NCI-H2081 treated with DMSO at 0.1 percent for 48 hours (cell line): Measurements from ENCODE around the gene CDK10.
"Not testable (repeated sequence)": the region's sequence is repeated elsewhere in the genome, so short reads cannot be mapped to it uniquely, and the experiment has no call there.

Source experiments
- DNase-seq: peaks from one replicate; lab custom pipeline; 2025; lab: John Stamatoyannopoulos, UW

Gene CDK10, protein sequence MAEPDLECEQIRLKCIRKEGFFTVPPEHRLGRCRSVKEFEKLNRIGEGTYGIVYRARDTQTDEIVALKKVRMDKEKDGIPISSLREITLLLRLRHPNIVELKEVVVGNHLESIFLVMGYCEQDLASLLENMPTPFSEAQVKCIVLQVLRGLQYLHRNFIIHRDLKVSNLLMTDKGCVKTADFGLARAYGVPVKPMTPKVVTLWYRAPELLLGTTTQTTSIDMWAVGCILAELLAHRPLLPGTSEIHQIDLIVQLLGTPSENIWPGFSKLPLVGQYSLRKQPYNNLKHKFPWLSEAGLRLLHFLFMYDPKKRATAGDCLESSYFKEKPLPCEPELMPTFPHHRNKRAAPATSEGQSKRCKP

GRCh38 chr16:89686520-89687091, at the start of gene CDK10:
Gene CDK10 (plus strand): TSS chr16:89686689. CDS start chr16:89686711, 22 bp downstream.
- DNase-seq, result no peak

DNA sequence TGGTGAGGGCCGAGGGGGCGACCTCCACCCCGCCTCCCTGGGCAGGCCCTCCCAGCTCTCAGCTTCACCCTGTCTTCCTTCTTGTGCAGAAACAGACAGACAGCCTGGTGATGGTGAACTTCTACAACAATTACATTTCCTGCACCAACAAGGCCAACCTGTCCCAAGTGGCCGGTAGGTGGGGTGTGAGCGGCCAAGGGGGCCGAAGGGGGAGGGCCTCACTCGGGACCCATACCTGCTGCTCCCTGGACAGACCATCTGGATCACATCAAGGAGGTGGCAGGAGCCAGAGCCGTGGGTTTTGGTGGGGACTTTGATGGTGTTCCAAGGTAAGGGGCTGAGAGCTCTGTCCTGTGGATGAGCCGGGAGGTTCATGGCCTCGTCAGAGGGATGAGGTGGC, 49.1 kb upstream of the CDK10 start:
- DNase-seq, result no peak

- DNase-seq, result no peak
Observed at GRCh38 chr16:89638455-89638854, 48.0 kb upstream of the CDK10 start.

DNA sequence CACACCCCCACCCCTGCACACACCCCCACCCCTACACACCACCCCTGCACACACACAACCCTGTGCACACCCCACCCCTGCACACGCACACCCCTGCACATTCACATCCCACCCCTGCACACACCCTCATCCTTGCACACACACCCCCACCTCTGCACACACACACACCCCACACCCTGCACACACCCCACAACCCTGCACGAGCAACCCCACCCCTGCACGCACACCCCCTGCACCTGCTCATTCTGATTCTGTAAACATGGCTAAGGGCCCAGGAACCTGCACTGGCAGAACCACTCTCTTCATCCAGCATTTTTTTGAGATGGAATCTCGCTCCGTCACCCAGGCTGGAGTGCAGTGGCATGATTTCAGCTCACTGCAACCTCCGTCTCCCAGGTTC, 47.1 kb upstream of the CDK10 start:
- no peak for DNase-seq

GRCh38 chr16:89641458-89642119, 44.9 kb upstream of the CDK10 start:
- no peak for DNase-seq

DNA sequence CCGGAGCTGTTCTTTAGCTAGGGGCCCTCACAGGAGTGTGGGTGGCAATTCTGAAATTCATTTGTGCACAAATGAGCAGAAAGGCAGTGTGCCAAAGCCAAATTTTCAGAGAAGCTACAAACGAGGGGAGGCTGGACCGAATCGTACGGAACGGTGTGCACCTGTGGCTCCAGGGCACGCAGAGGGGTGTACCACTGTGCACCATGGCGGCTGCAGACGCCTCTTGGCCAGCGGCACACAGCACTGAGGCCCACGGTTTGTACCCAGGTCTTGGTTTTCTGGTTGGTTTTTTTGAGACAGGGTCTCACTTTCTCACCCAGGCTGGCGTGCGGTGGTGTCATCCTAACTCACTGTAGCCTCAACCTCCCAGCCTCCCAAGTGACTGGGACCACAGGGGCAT, 43.9 kb upstream of the CDK10 start:
- no peak for DNase-seq

DNA sequence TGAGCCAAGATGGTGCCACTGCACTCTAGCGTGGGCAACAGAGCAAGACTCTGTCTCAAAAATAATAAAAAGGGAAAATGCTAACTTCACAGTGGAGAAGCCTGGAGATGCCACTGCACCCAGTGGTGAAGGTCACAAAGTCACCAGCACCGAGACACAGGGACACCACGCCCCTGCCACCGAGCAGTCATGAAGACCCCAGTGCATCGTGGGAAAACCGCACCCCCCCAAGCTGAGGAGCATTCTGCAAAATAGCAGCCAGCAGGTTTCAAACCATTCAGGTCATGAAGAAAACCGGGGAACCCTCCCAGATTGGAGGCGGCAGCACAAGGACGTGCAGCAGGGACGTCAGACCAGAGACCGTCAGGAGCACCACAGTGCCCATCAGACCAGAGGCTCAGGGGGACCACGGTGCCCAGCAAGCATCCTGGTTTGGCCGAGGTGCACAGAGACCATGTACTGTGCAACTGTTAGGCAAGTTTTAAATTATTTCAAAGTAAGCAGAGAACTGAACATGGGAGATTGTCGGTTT, 42.7 kb upstream of the CDK10 start:
- DNase-seq, result no peak

DNA sequence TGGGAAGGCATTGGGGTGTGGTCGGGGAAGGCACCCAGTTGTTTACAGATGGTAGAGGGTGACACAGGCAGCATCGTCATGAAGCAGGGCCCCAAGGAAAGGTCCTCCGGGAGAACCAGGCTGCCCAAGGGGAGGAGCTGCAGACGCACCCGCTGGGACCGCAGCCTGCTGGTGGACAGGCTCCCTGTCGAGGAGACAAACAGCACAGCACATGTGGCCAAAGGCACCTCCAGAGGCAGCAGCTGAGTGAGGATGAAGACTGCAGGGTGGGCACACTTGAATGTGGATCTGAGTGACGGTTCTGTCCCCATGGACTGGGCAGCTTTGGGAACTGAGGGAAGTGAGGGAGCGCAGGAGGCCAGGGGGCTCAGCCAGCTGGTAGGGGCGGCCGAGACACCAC, 41.4 kb upstream of the CDK10 start:
- DNase-seq, result no peak

DNA sequence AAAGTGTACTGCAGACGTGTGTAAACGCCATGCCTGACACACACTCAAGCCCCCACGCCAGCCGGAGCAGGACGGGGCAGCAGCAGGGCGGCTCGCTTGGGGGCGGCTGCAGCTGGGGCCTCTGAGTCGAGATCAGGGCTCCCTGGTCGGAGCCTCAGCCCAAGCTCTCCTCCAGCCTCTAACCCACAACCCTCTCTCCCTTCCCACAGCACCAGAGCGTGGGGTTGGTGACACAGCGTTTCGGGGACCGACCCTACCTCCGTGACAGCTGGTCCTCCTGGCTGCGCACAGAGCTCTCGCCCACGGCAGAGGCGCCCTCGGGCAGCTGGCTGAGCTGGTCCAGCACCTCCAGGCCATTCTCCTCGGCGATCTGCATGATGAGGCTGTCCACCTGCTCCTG, 40.2 kb upstream of the CDK10 start:
- no peak for DNase-seq

- no peak for DNase-seq
Observed at GRCh38 chr16:89646906-89647305, 39.6 kb upstream of the CDK10 start.

DNA sequence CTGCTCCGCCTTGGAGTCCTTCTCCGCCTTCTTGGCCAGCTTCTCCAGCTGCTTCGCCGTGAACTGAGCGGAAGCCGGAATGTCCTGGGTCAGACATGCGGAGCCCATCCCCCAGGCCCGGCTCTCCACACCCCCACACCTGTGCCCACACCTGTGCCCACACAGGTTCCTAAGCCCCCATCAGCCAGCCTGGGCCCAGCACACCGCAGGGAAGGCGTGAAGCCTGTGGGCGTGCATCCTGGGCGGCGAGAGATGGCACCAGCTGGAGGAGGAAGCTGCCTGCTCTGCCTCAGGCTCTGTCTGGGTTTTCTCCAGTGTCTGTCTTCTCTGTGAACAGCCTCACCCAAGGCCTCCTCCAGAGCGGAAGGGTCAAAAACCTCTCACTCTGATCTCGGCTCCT, 34.9 kb upstream of the CDK10 start:
- DNase-seq, result no peak

- DNase-seq, result no peak
Observed at GRCh38 chr16:89653656-89654295, 32.7 kb upstream of the CDK10 start.

- no peak for DNase-seq
Observed at GRCh38 chr16:89655062-89655643, 31.3 kb upstream of the CDK10 start.

DNA sequence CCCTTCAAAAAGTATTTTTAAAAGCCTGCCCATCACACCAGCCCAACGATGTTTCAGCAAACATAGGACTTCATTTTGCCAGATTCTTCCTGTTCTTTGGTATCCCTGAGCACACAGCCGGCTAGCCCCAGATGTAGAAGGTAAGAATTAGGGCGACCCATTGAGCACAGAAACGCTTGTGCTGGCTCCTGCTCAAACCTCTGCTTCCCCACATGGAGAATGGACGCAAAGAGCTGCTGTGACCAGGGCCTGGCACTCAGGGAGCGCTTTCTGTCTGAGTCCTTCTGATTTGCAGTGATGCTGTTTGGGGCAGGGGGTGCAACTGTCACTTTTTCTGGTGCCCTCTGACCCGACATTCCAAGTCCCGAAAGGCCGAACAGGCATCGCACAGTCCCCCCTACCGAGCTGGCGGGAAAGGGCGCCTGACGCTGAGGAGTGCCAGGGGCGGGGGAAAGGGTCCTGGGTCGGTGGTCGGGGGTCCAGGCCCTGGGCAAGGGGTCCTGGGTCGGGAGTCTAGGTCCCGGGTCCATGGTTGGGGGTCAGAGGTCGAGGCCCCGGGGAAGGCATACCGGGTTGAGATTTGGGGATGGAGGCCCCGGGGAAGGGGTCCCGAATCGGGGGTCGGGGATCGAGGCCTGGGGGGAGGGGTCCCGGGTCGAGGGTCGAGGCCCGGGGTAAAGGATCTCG, 29.9 kb upstream of the CDK10 start:
- DNase-seq, result no peak

DNA sequence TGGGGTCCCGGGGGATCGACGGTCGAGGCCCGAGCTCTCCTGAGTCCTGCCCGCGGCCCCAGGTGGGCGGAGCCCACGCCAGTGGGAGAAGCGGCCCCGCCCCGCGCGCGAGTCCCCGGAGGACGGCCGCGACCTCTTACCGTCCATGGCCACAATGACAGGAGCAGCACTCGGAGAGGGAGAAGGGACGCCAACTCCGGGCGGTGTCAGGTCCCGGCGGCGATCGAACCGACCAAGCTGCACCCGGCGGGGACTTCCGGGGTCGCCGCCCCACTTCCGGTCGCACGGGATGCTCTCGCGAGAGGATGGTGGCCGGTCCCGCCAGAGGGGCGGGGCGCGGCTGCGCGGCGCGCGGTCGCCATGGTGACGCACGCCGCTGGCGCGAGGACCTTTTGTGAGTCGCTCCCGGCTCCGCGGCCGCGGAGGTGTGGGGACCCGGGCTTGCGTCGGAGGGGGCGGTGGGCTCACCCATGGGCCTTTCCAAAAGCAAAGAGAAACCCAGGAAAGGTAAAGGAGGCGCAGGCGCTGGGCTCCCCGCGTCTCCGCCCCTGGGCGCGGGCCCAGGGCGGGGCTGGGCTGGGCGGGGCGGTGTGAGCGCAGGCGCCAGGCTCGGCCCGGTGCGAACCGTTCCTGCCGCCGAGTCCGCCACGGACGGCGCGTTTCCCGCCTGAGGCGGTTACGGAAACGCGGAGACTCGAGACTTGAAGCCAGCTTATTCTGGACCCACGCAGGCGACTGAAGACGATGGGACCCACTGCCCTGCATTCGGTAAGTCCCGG, 28.9 kb upstream of the CDK10 start, which contains the start of the genes CHMP1A and SPATA33:
Gene CHMP1A (minus strand): TSS at position 267 of the 779 bp plus-strand sequence. CDS start 120 bp downstream, at position 147.
Gene SPATA33 (plus strand): TSS at position 395 of the 779 bp plus-strand sequence. CDS start 76 bp downstream, at position 471.
- peak; percentile 17 for DNase-seq

GRCh38 chr16:89658221-89658879, 28.1 kb upstream of the CDK10 start:
- no peak for DNase-seq

GRCh38 chr16:89660146-89660545, 26.3 kb upstream of the CDK10 start:
- DNase-seq, result no peak

DNA sequence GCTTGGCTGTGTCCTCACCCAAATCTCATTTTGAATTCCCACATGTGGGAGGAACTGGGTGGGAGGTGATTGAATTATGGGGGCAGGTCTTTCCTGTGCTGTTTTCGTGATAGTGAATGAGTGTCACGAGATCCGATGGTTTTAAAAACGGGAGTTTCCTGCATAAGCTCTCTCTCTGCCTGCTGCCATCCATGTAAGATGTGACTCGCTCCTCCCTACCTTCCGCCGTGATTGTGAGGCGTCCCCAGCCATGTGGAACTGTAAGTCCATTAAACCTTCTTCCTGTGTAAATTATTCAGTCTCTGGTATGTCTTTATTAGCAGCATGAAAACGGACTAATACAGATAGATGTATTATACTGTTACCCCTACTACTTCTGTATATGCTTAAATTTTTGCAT, 25.3 kb upstream of the CDK10 start:
- DNase-seq, result no peak

DNA sequence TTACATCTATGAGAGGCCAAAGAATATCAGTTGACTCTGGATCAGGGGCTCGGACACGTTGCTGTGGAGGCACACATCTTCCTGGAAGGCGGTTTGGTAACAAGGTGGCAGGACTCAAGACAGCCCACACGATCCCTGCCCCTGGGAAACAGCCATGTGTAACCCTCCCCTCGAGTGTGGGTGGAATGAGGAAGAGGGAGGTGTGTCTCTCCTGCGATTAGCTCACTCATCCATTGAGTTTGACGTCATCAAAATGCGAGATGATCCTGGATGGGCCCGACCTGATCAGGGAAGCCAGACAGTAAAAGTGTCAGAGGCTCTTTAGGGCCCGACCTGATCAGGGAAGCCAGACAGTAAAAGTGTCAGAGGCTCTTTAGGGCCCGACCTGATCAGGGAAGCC, 22.3 kb upstream of the CDK10 start:
- DNase-seq, result not testable (repeated sequence)

DNA sequence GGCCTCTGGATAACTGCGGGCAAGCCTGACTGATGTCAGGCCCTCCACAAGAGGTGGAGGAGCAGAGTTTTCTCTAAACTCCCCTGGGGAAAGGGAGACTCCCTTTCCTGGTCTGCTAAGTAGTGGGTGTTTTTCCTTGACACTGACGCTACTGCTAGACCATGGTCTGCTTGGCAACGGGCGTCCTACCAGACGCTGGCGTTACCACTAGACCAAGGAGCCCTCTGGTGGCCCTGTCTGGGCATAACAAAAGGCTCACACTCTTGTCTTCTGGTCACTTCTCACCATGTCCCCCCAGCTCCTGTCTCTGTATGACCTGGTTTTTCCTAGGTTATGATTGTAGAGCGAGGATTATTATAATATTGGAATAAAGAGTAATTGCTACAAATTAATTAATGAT, 19.5 kb upstream of the CDK10 start:
- not testable (repeated sequence) for DNase-seq
